SK-N-SH (cell line): ENCODE measurements around the gene VIPAS39. TPM values are rescaled to one million over a fixed set of nuclear protein-coding genes. Genes with fewer than 3 reads are reported as not detected.

Experiments used
- CTCF ChIA-PET: fragments of 300-600, 350-600 bp; formaldehyde crosslinking; extraction: SDS; loops from one replicate; lab custom pipeline; 2021; lab: Yijun Ruan, JAX
- POLR2A ChIA-PET: fragments of 350-600 bp; sonication (Branson Sonifier 250); formaldehyde crosslinking; extraction: SDS; loops from one replicate; lab custom pipeline; 2020; ENCODE audit warnings: antibody characterized with exemption, inconsistent platforms; lab: Yijun Ruan, JAX
- DNase-seq: peaks from one replicate; pipeline ENCODE4 v3.0.0; 2012
- H2AFZ ChIP-seq: fragments of 200-600 bp; sonication (generic); 2 replicates; pipeline ENCODE4 v1.8.1; 2016; ENCODE audit warnings: antibody characterized with exemption, mild to moderate bottlenecking, low read depth
- H3F3A ChIP-seq: fragments of 200-600 bp; sonication (generic); replicated peaks from 2 replicates; pipeline ENCODE3; 2016; ENCODE audit warnings: antibody characterized with exemption, mild to moderate bottlenecking; ENCODE audit not compliant: insufficient read depth
- H3K27ac ChIP-seq, 2 experiments: fragments of 200-500 bp in 1 of 2; fragments of 200-600 bp in 1 of 2; sonication (Bioruptor generic) in 1 of 2; sonication (generic), shearing (Covaris generic) in 1 of 2; 2 replicates each; pipeline versions ENCODE4 v1.5.1 to v1.6.1; 2014 to 2016; ENCODE audit warnings: low read depth in 2 of 2, inconsistent platforms in 1 of 2, low read length in 1 of 2, mild to moderate bottlenecking in 1 of 2, mixed read lengths in 1 of 2
- H3K27me3 ChIP-seq: fragments of 200-600 bp; sonication (generic), shearing (Covaris generic); 2 replicates; pipeline ENCODE4 v1.6.1; 2016; ENCODE audit warnings: mixed run types; ENCODE audit not compliant: insufficient read depth
- H3K36me3 ChIP-seq, 2 experiments: fragments of 200-500 bp in 1 of 2; fragments of 200-600 bp in 1 of 2; sonication (Bioruptor generic) in 1 of 2; sonication (generic) in 1 of 2; replicated peaks in 1 of 2; 2 replicates each; pipeline versions ENCODE3 to v1.5.1; 2014 to 2016; ENCODE audit warnings: low read length in 1 of 2, mild to moderate bottlenecking in 1 of 2; ENCODE audit not compliant: insufficient read depth in 2 of 2, control insufficient read depth in 1 of 2
- H3K4me1 ChIP-seq, 2 experiments: fragments of 200-500 bp in 1 of 2; fragments of 200-600 bp in 1 of 2; sonication (Bioruptor generic) in 1 of 2; sonication (generic), shearing (Covaris generic) in 1 of 2; 2 replicates each; pipeline versions ENCODE4 v1.5.1 to v1.6.1; 2014 to 2016; ENCODE audit warnings: low read depth in 1 of 2, low read length in 1 of 2, mixed run types in 1 of 2; ENCODE audit not compliant: insufficient read depth in 2 of 2, control insufficient read depth in 1 of 2
- H3K4me2 ChIP-seq: fragments of 200-600 bp; sonication (generic), shearing (Covaris generic); 2 replicates; pipeline ENCODE4 v1.6.1; 2017; ENCODE audit warnings: mixed run types
- H3K4me3 ChIP-seq, 2 experiments: fragments of 200-500 bp in 1 of 2; fragments of 200-600 bp in 1 of 2; sonication (Bioruptor generic) in 1 of 2; sonication (generic), shearing (Covaris generic) in 1 of 2; 2 replicates each; pipeline versions ENCODE4 v1.5.1 to v1.8.1; 2014 to 2016; ENCODE audit warnings: low read depth in 2 of 2, inconsistent platforms in 1 of 2, low read length in 1 of 2, mild to moderate bottlenecking in 1 of 2, mixed read lengths in 1 of 2, moderate library complexity in 1 of 2
- H3K79me2 ChIP-seq: fragments of 200-600 bp; sonication (generic); 2 replicates; pipeline ENCODE4 v1.8.1; 2017; ENCODE audit warnings: mild to moderate bottlenecking; ENCODE audit not compliant: insufficient read depth
- H3K9ac ChIP-seq: fragments of 200-600 bp; sonication (generic); 2 replicates; pipeline ENCODE4 v1.6.1; 2017; ENCODE audit warnings: mixed run types
- H3K9me2 ChIP-seq: fragments of 200-600 bp; sonication (generic); 2 replicates; pipeline ENCODE4 v1.6.1; 2017; ENCODE audit warnings: mixed run types
- H3K9me3 ChIP-seq: fragments of 200-600 bp; sonication (generic); 2 replicates; pipeline ENCODE4 v1.6.1; 2017; ENCODE audit warnings: mixed run types, mild to moderate bottlenecking, moderate library complexity
- H4K20me1 ChIP-seq: fragments of 200-600 bp; sonication (generic); 2 replicates; pipeline ENCODE4 v1.6.1; 2017; ENCODE audit warnings: mild to moderate bottlenecking, mixed run types; ENCODE audit not compliant: insufficient read depth
- CHD2 ChIP-seq: fragments of 150-350 bp; IDR thresholded peaks from 2 replicates; pipeline ENCODE4 v1.6.1; 2018; ENCODE audit warnings: low read length; ENCODE audit not compliant: partially characterized antibody
- FOXJ3 ChIP-seq: sonication (generic); formaldehyde crosslinking; IDR thresholded peaks from 2 replicates; pipeline ENCODE4 v1.5.1; 2020; ENCODE audit warnings: mild to moderate bottlenecking, missing genetic modification reagents
- FOXM1 ChIP-seq: IDR thresholded peaks from 2 replicates; pipeline ENCODE4 v1.4.0; 2012; ENCODE audit warnings: low read depth, mild to moderate bottlenecking
- JUND ChIP-seq: IDR thresholded peaks from 2 replicates; pipeline ENCODE4 v1.4.0; 2012
- MXI1 ChIP-seq: IDR thresholded peaks from 2 replicates; pipeline ENCODE4 v1.6.1; 2012; ENCODE audit warnings: mild to moderate bottlenecking, low read depth, low read length, improper control_type of control experiment
- NFIC ChIP-seq: IDR thresholded peaks from 2 replicates; pipeline ENCODE4 v1.4.0; 2012; ENCODE audit warnings: borderline replicate concordance
- POLR2AphosphoS5 ChIP-seq: IDR thresholded peaks from 2 replicates; pipeline ENCODE4 v1.6.1; 2012; ENCODE audit warnings: low read depth, low read length
- RCOR1 ChIP-seq: fragments of 150-350 bp; IDR thresholded peaks from 2 replicates; pipeline ENCODE4 v1.6.1; 2017; ENCODE audit warnings: antibody characterized with exemption, low read length
- TEAD4 ChIP-seq: IDR thresholded peaks from 2 replicates; pipeline ENCODE4 v1.4.0; 2012; ENCODE audit warnings: mild to moderate bottlenecking, borderline replicate concordance; ENCODE audit not compliant: insufficient read depth
- YY1 ChIP-seq: IDR thresholded peaks from 2 replicates; pipeline ENCODE4 v1.4.0; 2012; ENCODE audit warnings: low read depth, mild to moderate bottlenecking
- WGBS: methylation state at CpG from one replicate; pipeline ENCODE4 v1.1.6; 2017; ENCODE audit warnings: low lambda C conversion rate; 5-methylcytosine and 5-hydroxymethylcytosine counted together
- polyA plus RNA-seq, 3 experiments: library from polyadenylated mRNA; depleted of rRNA; stranded (reverse); fragments of >200 nt; gene quantifications; 2 replicates each; pipeline ENCODE4 v1.2.3, GENCODE V29; 2012
- TF ChIP-seq, protein P1 (sequence below): IDR thresholded peaks from 2 replicates; pipeline ENCODE4 v1.6.1; 2012; ENCODE audit warnings: mild to moderate bottlenecking, low read depth, low read length, moderate library complexity
- TF ChIP-seq, protein P2 (sequence below): IDR thresholded peaks from 2 replicates; pipeline ENCODE4; 2012
- TF ChIP-seq, protein P3 (sequence below): IDR thresholded peaks from 2 replicates; pipeline ENCODE4 v1.4.0; 2012; ENCODE audit warnings: low read depth, borderline replicate concordance
- TF ChIP-seq, protein P4 (sequence below): IDR thresholded peaks from 2 replicates; pipeline ENCODE4 v1.4.0; 2012; ENCODE audit warnings: low read depth

The VIPAS39 gene
- polyA plus RNA-seq, 1 of the 3 experiments (the other 2 are of a cell fraction), result 20.8 TPM

DNA sequence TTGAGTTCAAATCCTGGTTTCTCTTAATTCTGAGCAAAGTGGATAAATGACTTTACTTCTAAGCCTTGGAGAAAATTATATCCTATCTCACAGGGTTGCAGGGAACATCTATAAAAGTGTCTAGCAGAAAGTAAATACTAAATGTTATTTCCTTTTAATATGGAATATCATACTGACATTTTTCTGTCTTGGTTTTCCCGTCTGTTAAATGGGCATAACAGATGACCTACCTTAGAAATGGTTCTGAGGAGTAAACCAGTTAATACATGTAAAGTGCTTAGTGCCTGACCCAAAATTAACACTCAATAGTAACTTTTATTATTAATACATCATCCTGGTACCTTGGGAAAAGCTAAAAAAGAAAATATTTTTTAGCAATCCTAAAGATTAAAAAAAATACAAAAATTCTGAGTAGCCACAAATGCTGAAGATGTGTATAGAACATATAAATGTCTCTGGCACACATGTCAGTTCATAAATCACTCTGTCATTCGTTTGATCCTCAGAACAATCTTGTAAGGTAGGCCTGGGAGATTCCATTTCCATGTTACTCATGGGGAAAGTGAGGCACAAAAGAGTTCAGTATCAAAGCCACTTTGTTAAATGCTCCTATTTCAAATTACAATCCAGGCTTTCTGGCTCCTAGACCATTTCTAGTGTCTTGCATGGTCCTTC is 1.3 kb downstream of the VIPAS39 start (continued):
- TF ChIP-seq, protein P1, sequence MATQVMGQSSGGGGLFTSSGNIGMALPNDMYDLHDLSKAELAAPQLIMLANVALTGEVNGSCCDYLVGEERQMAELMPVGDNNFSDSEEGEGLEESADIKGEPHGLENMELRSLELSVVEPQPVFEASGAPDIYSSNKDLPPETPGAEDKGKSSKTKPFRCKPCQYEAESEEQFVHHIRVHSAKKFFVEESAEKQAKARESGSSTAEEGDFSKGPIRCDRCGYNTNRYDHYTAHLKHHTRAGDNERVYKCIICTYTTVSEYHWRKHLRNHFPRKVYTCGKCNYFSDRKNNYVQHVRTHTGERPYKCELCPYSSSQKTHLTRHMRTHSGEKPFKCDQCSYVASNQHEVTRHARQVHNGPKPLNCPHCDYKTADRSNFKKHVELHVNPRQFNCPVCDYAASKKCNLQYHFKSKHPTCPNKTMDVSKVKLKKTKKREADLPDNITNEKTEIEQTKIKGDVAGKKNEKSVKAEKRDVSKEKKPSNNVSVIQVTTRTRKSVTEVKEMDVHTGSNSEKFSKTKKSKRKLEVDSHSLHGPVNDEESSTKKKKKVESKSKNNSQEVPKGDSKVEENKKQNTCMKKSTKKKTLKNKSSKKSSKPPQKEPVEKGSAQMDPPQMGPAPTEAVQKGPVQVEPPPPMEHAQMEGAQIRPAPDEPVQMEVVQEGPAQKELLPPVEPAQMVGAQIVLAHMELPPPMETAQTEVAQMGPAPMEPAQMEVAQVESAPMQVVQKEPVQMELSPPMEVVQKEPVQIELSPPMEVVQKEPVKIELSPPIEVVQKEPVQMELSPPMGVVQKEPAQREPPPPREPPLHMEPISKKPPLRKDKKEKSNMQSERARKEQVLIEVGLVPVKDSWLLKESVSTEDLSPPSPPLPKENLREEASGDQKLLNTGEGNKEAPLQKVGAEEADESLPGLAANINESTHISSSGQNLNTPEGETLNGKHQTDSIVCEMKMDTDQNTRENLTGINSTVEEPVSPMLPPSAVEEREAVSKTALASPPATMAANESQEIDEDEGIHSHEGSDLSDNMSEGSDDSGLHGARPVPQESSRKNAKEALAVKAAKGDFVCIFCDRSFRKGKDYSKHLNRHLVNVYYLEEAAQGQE, result no peak

DNA sequence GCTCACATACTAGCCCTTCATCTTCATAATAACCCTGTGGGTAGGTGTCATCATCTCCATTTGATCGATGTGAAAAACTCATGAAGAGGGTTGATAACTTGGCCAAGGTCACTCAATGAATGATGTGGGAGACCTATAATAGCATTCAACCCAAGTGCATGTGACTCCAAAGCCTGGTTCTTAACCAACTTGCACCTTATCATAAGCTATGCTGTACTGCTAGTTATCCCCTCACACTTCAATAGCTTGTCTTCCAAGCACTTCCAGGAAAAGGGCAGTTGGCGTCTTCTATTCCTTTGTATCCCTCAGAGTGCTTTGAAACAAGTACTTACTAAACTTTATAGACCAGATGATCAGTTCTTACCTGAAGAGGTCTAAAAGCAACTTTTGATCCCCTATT is 15.2 kb downstream of the VIPAS39 start:
- CTCF ChIA-PET, result interaction anchor here (0.9 kb wide), 1 partner anchor 17 kb away, joined by 3 read pairs; no protein-coding TSS in a partner anchor
- H3K4me2 ChIP-seq, result no peak overlapping the region
- 94% methylated on average over 2 of the region's 2 CpGs for WGBS

DNA sequence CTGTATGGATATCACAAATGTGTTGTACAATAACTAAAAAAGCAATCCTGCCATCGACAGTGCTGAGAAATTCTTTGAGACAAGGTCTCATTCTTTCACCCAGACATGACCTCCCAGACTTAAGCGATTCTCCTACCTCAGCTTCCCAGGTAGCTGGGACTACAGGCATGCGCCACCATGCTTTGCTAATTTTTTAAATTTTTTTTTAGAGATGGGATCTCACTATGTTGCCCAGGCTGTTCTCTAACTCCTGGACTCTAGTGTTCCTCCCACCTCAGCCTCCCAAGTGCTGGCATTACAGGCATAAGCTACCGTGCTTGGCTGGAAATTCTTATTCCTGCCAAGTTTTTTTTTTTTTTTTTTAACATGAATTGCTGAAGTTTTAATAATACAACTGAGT is 17.5 kb downstream of the VIPAS39 start:
- peaks cover 60 to 65% of the 10 kb centered on the region in 2 experiments for H3K36me3 ChIP-seq
- H3K79me2 ChIP-seq, result no peaks in the 10 kb centered on the region
- H3K4me3 ChIP-seq, result no peak overlapping the region
- DNase-seq, result no peak
- H3K27me3 ChIP-seq, result no peaks in the 10 kb centered on the region
- H3K4me2 ChIP-seq, result no peak overlapping the region
- peaks cover 14% of the 10 kb centered on the region for H3F3A ChIP-seq
- no peak overlapping the region for H3K9ac ChIP-seq
- 97% methylated on average over 4 of the region's 4 CpGs for WGBS
- H4K20me1 ChIP-seq, result no peaks in the 10 kb centered on the region
- H3K27ac ChIP-seq, result no peak overlapping the region
- ChIA-PET POLR2A (no interaction called here), CTCF (no interaction called here)
- H3K9me3 ChIP-seq, result no peaks in the 10 kb centered on the region
- no peak for TF ChIP-seq JUND
- TF ChIP-seq FOXJ3 (CRISPR knock-in tag), result no peak
- no peak for TF ChIP-seq YY1
- TF ChIP-seq RCOR1, result no peak
- TF ChIP-seq TEAD4, result no peak
- no peak for TF ChIP-seq NFIC
- TF ChIP-seq, protein P2, sequence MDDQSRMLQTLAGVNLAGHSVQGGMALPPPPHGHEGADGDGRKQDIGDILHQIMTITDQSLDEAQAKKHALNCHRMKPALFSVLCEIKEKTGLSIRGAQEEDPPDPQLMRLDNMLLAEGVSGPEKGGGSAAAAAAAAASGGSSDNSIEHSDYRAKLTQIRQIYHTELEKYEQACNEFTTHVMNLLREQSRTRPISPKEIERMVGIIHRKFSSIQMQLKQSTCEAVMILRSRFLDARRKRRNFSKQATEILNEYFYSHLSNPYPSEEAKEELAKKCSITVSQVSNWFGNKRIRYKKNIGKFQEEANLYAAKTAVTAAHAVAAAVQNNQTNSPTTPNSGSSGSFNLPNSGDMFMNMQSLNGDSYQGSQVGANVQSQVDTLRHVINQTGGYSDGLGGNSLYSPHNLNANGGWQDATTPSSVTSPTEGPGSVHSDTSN, result no peak
- TF ChIP-seq, protein P3, sequence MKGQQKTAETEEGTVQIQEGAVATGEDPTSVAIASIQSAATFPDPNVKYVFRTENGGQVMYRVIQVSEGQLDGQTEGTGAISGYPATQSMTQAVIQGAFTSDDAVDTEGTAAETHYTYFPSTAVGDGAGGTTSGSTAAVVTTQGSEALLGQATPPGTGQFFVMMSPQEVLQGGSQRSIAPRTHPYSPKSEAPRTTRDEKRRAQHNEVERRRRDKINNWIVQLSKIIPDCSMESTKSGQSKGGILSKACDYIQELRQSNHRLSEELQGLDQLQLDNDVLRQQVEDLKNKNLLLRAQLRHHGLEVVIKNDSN, result no peak
- TF ChIP-seq MXI1, result no peak
- TF ChIP-seq, protein P1, result no peak
- TF ChIP-seq CHD2, result no peak
- TF ChIP-seq POLR2AphosphoS5, result no peak
- no peaks in the 10 kb centered on the region for H3K9me2 ChIP-seq
- H3K4me1 ChIP-seq, result no peaks in the 10 kb centered on the region
- no peak overlapping the region for H2AFZ ChIP-seq

More for the DNA sequence above, 15.2 kb downstream of the VIPAS39 start:
- H3K79me2 ChIP-seq, result no peaks in the 10 kb centered on the region
- no peak for TF ChIP-seq FOXM1
- no peak for TF ChIP-seq FOXJ3 (CRISPR knock-in tag)
- TF ChIP-seq RCOR1, result no peak
- TF ChIP-seq, protein P4, sequence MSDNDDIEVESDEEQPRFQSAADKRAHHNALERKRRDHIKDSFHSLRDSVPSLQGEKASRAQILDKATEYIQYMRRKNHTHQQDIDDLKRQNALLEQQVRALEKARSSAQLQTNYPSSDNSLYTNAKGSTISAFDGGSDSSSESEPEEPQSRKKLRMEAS, result no peak
- no peak for TF ChIP-seq POLR2AphosphoS5
- no peaks in the 10 kb centered on the region for H3K9me3 ChIP-seq
- POLR2A ChIA-PET, result no interaction called here
- peaks cover 11% of the 10 kb centered on the region for H3F3A ChIP-seq
- H4K20me1 ChIP-seq, result no peaks in the 10 kb centered on the region
- H3K4me3 ChIP-seq, result no peak overlapping the region
- H3K27ac ChIP-seq, result no peak overlapping the region
- peaks cover 43 to 55% of the 10 kb centered on the region in 2 experiments for H3K36me3 ChIP-seq
- no peak overlapping the region for H3K9ac ChIP-seq
- no peak for DNase-seq
- no peaks in the 10 kb centered on the region for H3K27me3 ChIP-seq
- no peaks in the 10 kb centered on the region for H3K9me2 ChIP-seq
- H3K4me1 ChIP-seq, result no peaks in the 10 kb centered on the region
- H2AFZ ChIP-seq, result no peak overlapping the region
